Activated CD4-positive, alpha-beta T cell treated with anti-CD3 and anti-CD28 coated beads, Interleukin-2, amount 10 ng/mL, durations not matched to agents 24 days and 14 days (primary cell): Measurements from ENCODE around the gene RBM34. TPM values are rescaled to one million over a fixed set of nuclear protein-coding genes. Genes with fewer than 3 reads are reported as not detected.
"Not testable (repeated sequence)": the region's sequence is repeated elsewhere in the genome, so short reads cannot be mapped to it uniquely, and the experiment has no call there.

Experiments used
- DNase-seq: peaks from one replicate; pipeline ENCODE4 v3.0.0; 2022
- H3K27ac Mint-ChIP-seq: one replicate; pipeline ENCODE4 v1.8.0; 2022; ENCODE audit warnings: mild to moderate bottlenecking, mixed read lengths
- H3K27me3 Mint-ChIP-seq: one replicate; pipeline ENCODE4 v1.8.0; 2022; ENCODE audit warnings: mixed read lengths
- H3K36me3 Mint-ChIP-seq: one replicate; pipeline ENCODE4 v1.8.0; 2022; ENCODE audit warnings: low read depth, mild to moderate bottlenecking, mixed read lengths
- H3K4me1 Mint-ChIP-seq: one replicate; pipeline ENCODE4 v1.8.0; 2021; ENCODE audit warnings: mixed read lengths
- H3K4me3 Mint-ChIP-seq: one replicate; pipeline ENCODE4 v1.8.0; 2022; ENCODE audit warnings: mild to moderate bottlenecking, moderate library complexity, mixed read lengths
- H3K9me3 Mint-ChIP-seq: one replicate; pipeline ENCODE4 v1.8.0; 2021; ENCODE audit warnings: mixed read lengths
- intact Hi-C: fragments of 100-400 bp; cut with micrococcal nuclease; formaldehyde crosslinking; loops from one replicate; pipeline ENCODE4 v1.15.1; 2023
- total RNA-seq: library from RNA; stranded (reverse); gene quantifications from 2 replicates; pipeline ENCODE4 v1.2.3, GENCODE V29; 2022

RBM34 gene
- total RNA-seq, 1 donor from 2014 or later = 123 TPM

- H3K27me3 Mint-ChIP-seq = no peaks in the 10 kb centered on the region
- DNase-seq = peak; percentile 54
- H3K27ac Mint-ChIP-seq = no peak overlapping the region
- H3K4me3 Mint-ChIP-seq = no peak overlapping the region
- H3K4me1 Mint-ChIP-seq = no peaks in the 10 kb centered on the region
- H3K36me3 Mint-ChIP-seq = peaks cover 39% of the 10 kb centered on the region
- intact Hi-C loops = no loop called here
- peaks cover 3% of the 10 kb centered on the region for H3K9me3 Mint-ChIP-seq
Measured at GRCh38 chr1:235168375-235168774, 7.3 kb upstream of the RBM34 start.

- Mint-ChIP-seq H3K4me3 (peak overlapping the region; percentile 93), H3K9me3 (peaks cover 3% of the 10 kb centered on the region), H3K36me3 (peaks cover 26% of the 10 kb centered on the region), H3K4me1 (peaks cover 11% of the 10 kb centered on the region), H3K27ac (peak overlapping the region; percentile 94), H3K27me3 (no peaks in the 10 kb centered on the region)
- no peak for DNase-seq
- intact Hi-C loops = loop anchor here (1.0 to 2.0 kb wide), 5 partner anchors 34 to 343 kb away; partner anchors contain the start of genes ARID4B, B3GALNT2, GGPS1 and TOMM20
Measured at GRCh38 chr1:235161685-235162327, 756 bp upstream of the RBM34 start.

- Mint-ChIP-seq H3K9me3 (peaks cover 3% of the 10 kb centered on the region), H3K4me1 (peaks cover 13% of the 10 kb centered on the region), H3K4me3 (peak overlapping the region; percentile 93), H3K36me3 (peaks cover 26% of the 10 kb centered on the region), H3K27ac (peak overlapping the region; percentile 94), H3K27me3 (no peaks in the 10 kb centered on the region)
- no peak for DNase-seq
- intact Hi-C loops = loop anchor here (2.0 kb wide), 2 partner anchors 56 to 344 kb away; partner anchors contain the start of gene B3GALNT2
Measured at GRCh38 chr1:235160383-235160956, 580 bp downstream of the RBM34 start.

GRCh38 chr1:235159930-235160329 lies 1.1 kb downstream of the RBM34 start:
- Mint-ChIP-seq H3K36me3 (peaks cover 27% of the 10 kb centered on the region), H3K4me3 (peak overlapping the region; percentile 93), H3K27ac (peak overlapping the region; percentile 77), H3K4me1 (peaks cover 13% of the 10 kb centered on the region)
- H3K9me3 Mint-ChIP-seq, H3K27me3 Mint-ChIP-seq, DNase-seq: not testable (repeated sequence)
- intact Hi-C loops = loop anchor here (2.0 kb wide), 2 partner anchors 55 to 345 kb away; partner anchors contain the start of gene B3GALNT2

GRCh38 chr1:235159284-235159683 lies 1.8 kb downstream of the RBM34 start:
- peak overlapping the region; percentile 93 for H3K4me3 Mint-ChIP-seq
- H3K4me1 Mint-ChIP-seq = peaks cover 13% of the 10 kb centered on the region
- H3K9me3 Mint-ChIP-seq, DNase-seq, intact Hi-C loops, H3K27ac Mint-ChIP-seq, H3K27me3 Mint-ChIP-seq: not testable (repeated sequence)
- H3K36me3 Mint-ChIP-seq = peaks cover 30% of the 10 kb centered on the region

- H3K4me1 Mint-ChIP-seq = peaks cover 14% of the 10 kb centered on the region
- intact Hi-C loops = no loop called here
- H3K27ac Mint-ChIP-seq = peak overlapping the region; percentile 35
- H3K36me3 Mint-ChIP-seq = peaks cover 34% of the 10 kb centered on the region
- H3K4me3 Mint-ChIP-seq = peak overlapping the region; percentile 18
- no peaks in the 10 kb centered on the region for H3K27me3 Mint-ChIP-seq
- no peak for DNase-seq
- H3K9me3 Mint-ChIP-seq = no peaks in the 10 kb centered on the region
Measured at GRCh38 chr1:235158680-235159079, 2.4 kb downstream of the RBM34 start.

GRCh38 chr1:235157150-235157549 lies 3.9 kb downstream of the RBM34 start:
- Mint-ChIP-seq H3K9me3 (no peaks in the 10 kb centered on the region), H3K27me3 (no peaks in the 10 kb centered on the region), H3K27ac (no peak overlapping the region), H3K4me1 (peaks cover 13% of the 10 kb centered on the region), H3K36me3 (peaks cover 44% of the 10 kb centered on the region), H3K4me3 (no peak overlapping the region)
- intact Hi-C loops = no loop called here
- DNase-seq = no peak

GRCh38 chr1:235156740-235157139 lies 4.3 kb downstream of the RBM34 start:
- H3K36me3 Mint-ChIP-seq = peaks cover 44% of the 10 kb centered on the region
- DNase-seq = no peak
- H3K9me3 Mint-ChIP-seq = no peaks in the 10 kb centered on the region
- H3K27me3 Mint-ChIP-seq = no peaks in the 10 kb centered on the region
- H3K27ac Mint-ChIP-seq = no peak overlapping the region
- intact Hi-C loops = no loop called here
- H3K4me1 Mint-ChIP-seq = peaks cover 11% of the 10 kb centered on the region
- no peak overlapping the region for H3K4me3 Mint-ChIP-seq

- H3K27me3 Mint-ChIP-seq = no peaks in the 10 kb centered on the region
- no peak for DNase-seq
- intact Hi-C loops = no loop called here
- peaks cover 48% of the 10 kb centered on the region for H3K36me3 Mint-ChIP-seq
- peaks cover 13% of the 10 kb centered on the region for H3K4me1 Mint-ChIP-seq
- H3K27ac Mint-ChIP-seq = no peak overlapping the region
- H3K9me3 Mint-ChIP-seq = no peaks in the 10 kb centered on the region
- H3K4me3 Mint-ChIP-seq = no peak overlapping the region
Measured at GRCh38 chr1:235156265-235156664, 4.8 kb downstream of the RBM34 start.

GRCh38 chr1:235152235-235152634 lies 8.8 kb downstream of the RBM34 start:
- Mint-ChIP-seq H3K4me1 (peaks cover 17% of the 10 kb centered on the region), H3K4me3 (no peak overlapping the region), H3K9me3 (no peaks in the 10 kb centered on the region), H3K27me3 (no peaks in the 10 kb centered on the region), H3K36me3 (peaks cover 48% of the 10 kb centered on the region), H3K27ac (no peak overlapping the region)
- intact Hi-C loops = no loop called here
- no peak for DNase-seq

- Mint-ChIP-seq H3K9me3 (no peaks in the 10 kb centered on the region), H3K4me3 (no peak overlapping the region), H3K36me3 (peaks cover 51% of the 10 kb centered on the region), H3K4me1 (peaks cover 18% of the 10 kb centered on the region), H3K27me3 (no peaks in the 10 kb centered on the region), H3K27ac (peak overlapping the region; percentile 27)
- intact Hi-C loops = no loop called here
- no peak for DNase-seq
Measured at GRCh38 chr1:235151033-235151432, 10.0 kb downstream of the RBM34 start.

GRCh38 chr1:235149824-235150223 lies 11.2 kb downstream of the RBM34 start:
- DNase-seq = no peak
- Mint-ChIP-seq H3K9me3 (no peaks in the 10 kb centered on the region), H3K36me3 (peaks cover 57% of the 10 kb centered on the region), H3K27ac (no peak overlapping the region), H3K4me3 (no peak overlapping the region), H3K4me1 (peaks cover 20% of the 10 kb centered on the region), H3K27me3 (no peaks in the 10 kb centered on the region)
- intact Hi-C loops = no loop called here

- Mint-ChIP-seq H3K4me1 (peaks cover 19% of the 10 kb centered on the region), H3K9me3 (no peaks in the 10 kb centered on the region), H3K4me3 (no peak overlapping the region), H3K36me3 (peaks cover 51% of the 10 kb centered on the region), H3K27ac (no peak overlapping the region), H3K27me3 (no peaks in the 10 kb centered on the region)
- intact Hi-C loops = no loop called here
- no peak for DNase-seq
Measured at GRCh38 chr1:235147269-235147668, 13.8 kb downstream of the RBM34 start.

GRCh38 chr1:235145639-235146038 lies 15.4 kb downstream of the RBM34 start:
- intact Hi-C loops = no loop called here
- DNase-seq = no peak
- H3K4me1 Mint-ChIP-seq = peaks cover 11% of the 10 kb centered on the region
- no peaks in the 10 kb centered on the region for H3K9me3 Mint-ChIP-seq
- peak overlapping the region; percentile 69 for H3K27ac Mint-ChIP-seq
- no peaks in the 10 kb centered on the region for H3K27me3 Mint-ChIP-seq
- no peak overlapping the region for H3K4me3 Mint-ChIP-seq
- H3K36me3 Mint-ChIP-seq = peaks cover 53% of the 10 kb centered on the region
